Uterus (tissue), 2 donors: ENCODE data around the gene SENP3.

Experiments used
- POLR2A ChIP-seq, 2 donors: fragments of 450-650 bp; IDR thresholded peaks; one replicate each; pipeline ENCODE4 v1.6.1; 2016; ENCODE audit warnings: antibody characterized with exemption in 2 of 2, mild to moderate bottlenecking in 1 of 2, moderate library complexity in 1 of 2
- TF ChIP-seq, protein P1 (sequence below), 4 experiments: fragments of 200-600 bp in 2 of 4; fragments of 450-650 bp in 2 of 4; sonication (generic) in 2 of 4; IDR thresholded peaks; one replicate each; pipeline ENCODE4 v1.5.1; 2016 to 2019; ENCODE audit warnings: antibody characterized with exemption in 4 of 4, mild to moderate bottlenecking in 2 of 4, moderate library complexity in 1 of 4

DNA sequence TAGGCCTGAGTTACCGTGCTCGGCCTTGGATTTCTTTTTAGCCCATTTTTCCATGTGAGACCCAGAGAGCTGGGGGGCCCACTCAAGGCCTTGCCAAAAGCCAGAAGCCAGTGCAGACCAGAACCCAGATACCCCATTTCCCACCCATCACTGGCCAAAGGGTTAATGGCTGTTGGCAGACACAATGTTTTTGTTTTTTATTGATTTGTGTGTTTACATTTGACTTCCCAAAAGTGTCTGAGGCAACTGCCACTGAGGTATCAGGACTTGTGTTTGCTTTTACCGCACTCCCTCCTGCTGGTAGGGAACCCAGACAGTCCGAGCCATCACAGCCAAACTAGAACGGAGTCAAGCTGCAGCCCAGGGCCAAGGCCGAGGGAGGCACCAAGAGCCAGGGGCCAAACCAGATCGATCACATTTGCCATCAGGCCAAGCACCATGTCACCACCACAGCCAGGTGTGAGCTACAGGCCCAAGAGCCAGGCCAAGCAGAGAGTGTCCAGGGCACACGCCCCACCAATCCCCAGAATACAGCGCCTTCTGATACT lies 20.6 kb upstream of the SENP3 start:
- TF ChIP-seq, protein P1, sequence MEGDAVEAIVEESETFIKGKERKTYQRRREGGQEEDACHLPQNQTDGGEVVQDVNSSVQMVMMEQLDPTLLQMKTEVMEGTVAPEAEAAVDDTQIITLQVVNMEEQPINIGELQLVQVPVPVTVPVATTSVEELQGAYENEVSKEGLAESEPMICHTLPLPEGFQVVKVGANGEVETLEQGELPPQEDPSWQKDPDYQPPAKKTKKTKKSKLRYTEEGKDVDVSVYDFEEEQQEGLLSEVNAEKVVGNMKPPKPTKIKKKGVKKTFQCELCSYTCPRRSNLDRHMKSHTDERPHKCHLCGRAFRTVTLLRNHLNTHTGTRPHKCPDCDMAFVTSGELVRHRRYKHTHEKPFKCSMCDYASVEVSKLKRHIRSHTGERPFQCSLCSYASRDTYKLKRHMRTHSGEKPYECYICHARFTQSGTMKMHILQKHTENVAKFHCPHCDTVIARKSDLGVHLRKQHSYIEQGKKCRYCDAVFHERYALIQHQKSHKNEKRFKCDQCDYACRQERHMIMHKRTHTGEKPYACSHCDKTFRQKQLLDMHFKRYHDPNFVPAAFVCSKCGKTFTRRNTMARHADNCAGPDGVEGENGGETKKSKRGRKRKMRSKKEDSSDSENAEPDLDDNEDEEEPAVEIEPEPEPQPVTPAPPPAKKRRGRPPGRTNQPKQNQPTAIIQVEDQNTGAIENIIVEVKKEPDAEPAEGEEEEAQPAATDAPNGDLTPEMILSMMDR (IDR thresholded peaks at IDR 0.05), result no peak
- no peak for TF ChIP-seq POLR2A (IDR thresholded peaks at IDR 0.05)
